HG02840 (cell line): Measurements from ENCODE around the gene RNF187.
"Not testable (repeated sequence)": the region's sequence is repeated elsewhere in the genome, so short reads cannot be mapped to it uniquely, and the experiment has no call there.

Source experiments
- ATAC-seq: cut with Tn5 transposase; IDR thresholded peaks from one replicate; pipeline ENCODE4 v1.9.1; 2021; ENCODE audit warnings: mild to moderate bottlenecking, moderate library complexity, moderate number of reproducible peaks; ENCODE audit not compliant: unreplicated experiment, low FRiP score

RNF187 gene

GRCh38 chr1:228459091-228459993, 27.8 kb upstream of the RNF187 start:
- ATAC-seq: no peak

GRCh38 chr1:228460821-228461220, 26.4 kb upstream of the RNF187 start:
- no peak for ATAC-seq

GRCh38 chr1:228462560-228462959, 24.6 kb upstream of the RNF187 start:
- no peak for ATAC-seq

- no peak for ATAC-seq
Observed at GRCh38 chr1:228463009-228463558, 24.1 kb upstream of the RNF187 start.

GRCh38 chr1:228463559-228464455, 23.4 kb upstream of the RNF187 start:
- ATAC-seq: no peak

GRCh38 chr1:228464487-228464983, 22.6 kb upstream of the RNF187 start:
- ATAC-seq: no peak

- ATAC-seq: no peak
Observed at GRCh38 chr1:228465141-228465540, 22.0 kb upstream of the RNF187 start.

GRCh38 chr1:228465571-228466146, 21.5 kb upstream of the RNF187 start:
- no peak for ATAC-seq

GRCh38 chr1:228468188-228468587, 19.0 kb upstream of the RNF187 start:
- not testable (repeated sequence) for ATAC-seq

GRCh38 chr1:228469413-228470162, 17.6 kb upstream of the RNF187 start:
- no peak for ATAC-seq

GRCh38 chr1:228471154-228471761, 15.9 kb upstream of the RNF187 start:
- ATAC-seq: no peak

- no peak for ATAC-seq
Observed at GRCh38 chr1:228471762-228472398, 15.3 kb upstream of the RNF187 start.

- ATAC-seq: no peak
Observed at GRCh38 chr1:228472655-228473054, 14.5 kb upstream of the RNF187 start.

GRCh38 chr1:228474507-228474906, 12.7 kb upstream of the RNF187 start:
- ATAC-seq: no peak

- ATAC-seq: no peak
Observed at GRCh38 chr1:228475812-228476211, 11.4 kb upstream of the RNF187 start.

GRCh38 chr1:228477263-228477662, 9.9 kb upstream of the RNF187 start:
- no peak for ATAC-seq

GRCh38 chr1:228478326-228478725, 8.9 kb upstream of the RNF187 start:
- no peak for ATAC-seq

- no peak for ATAC-seq
Observed at GRCh38 chr1:228478912-228479711, 8.1 kb upstream of the RNF187 start.
